Activated naive CD8-positive, alpha-beta T cell treated with anti-CD3 and anti-CD28 coated beads, Interleukin-2, amount 10 ng/mL, durations not matched to agents 7 days and 5 days (primary cell): ENCODE results near the gene DDX49. TPM values are rescaled to one million over a fixed set of nuclear protein-coding genes. Genes with fewer than 3 reads are reported as not detected.

ENCODE experiments used
- ATAC-seq: fragments of 150-1000 bp; cut with Tn5 transposase; one replicate; pipeline ENCODE4 v1.10.0; 2021; ENCODE audit warnings: low read depth, moderate library complexity
- POLR2A ChIA-PET: fragments of 350-600 bp; sonication (Branson Sonifier 250); formaldehyde crosslinking; loops from one replicate; lab custom pipeline; 2021; ENCODE audit warnings: antibody characterized with exemption; lab: Charles Lee
- DNase-seq: peaks from one replicate; pipeline ENCODE4 v3.0.0; 2021
- H3K27ac Mint-ChIP-seq: one replicate; pipeline ENCODE4 v1.8.0; 2022; ENCODE audit warnings: mild to moderate bottlenecking, mixed read lengths
- H3K27me3 Mint-ChIP-seq: one replicate; pipeline ENCODE4 v1.8.0; 2022; ENCODE audit warnings: mild to moderate bottlenecking, moderate library complexity, mixed read lengths
- H3K36me3 Mint-ChIP-seq: one replicate; pipeline ENCODE4 v1.8.0; 2021; ENCODE audit warnings: mild to moderate bottlenecking, mixed read lengths
- H3K4me1 Mint-ChIP-seq: one replicate; pipeline ENCODE4 v1.8.0; 2021; ENCODE audit warnings: mixed read lengths
- H3K4me3 Mint-ChIP-seq: one replicate; pipeline ENCODE4 v1.8.0; 2022; ENCODE audit warnings: mild to moderate bottlenecking, moderate library complexity, mixed read lengths
- H3K9me3 Mint-ChIP-seq: one replicate; pipeline ENCODE4 v1.8.0; 2021; ENCODE audit warnings: mixed read lengths
- total RNA-seq, 2 experiments: library from RNA; stranded (reverse); gene quantifications; one replicate each; pipeline ENCODE4 v1.2.3, GENCODE V29; 2021

DDX49 gene
- total RNA-seq, 2 experiments from 2014 or later: 42.3 to 42.8 TPM

DNA sequence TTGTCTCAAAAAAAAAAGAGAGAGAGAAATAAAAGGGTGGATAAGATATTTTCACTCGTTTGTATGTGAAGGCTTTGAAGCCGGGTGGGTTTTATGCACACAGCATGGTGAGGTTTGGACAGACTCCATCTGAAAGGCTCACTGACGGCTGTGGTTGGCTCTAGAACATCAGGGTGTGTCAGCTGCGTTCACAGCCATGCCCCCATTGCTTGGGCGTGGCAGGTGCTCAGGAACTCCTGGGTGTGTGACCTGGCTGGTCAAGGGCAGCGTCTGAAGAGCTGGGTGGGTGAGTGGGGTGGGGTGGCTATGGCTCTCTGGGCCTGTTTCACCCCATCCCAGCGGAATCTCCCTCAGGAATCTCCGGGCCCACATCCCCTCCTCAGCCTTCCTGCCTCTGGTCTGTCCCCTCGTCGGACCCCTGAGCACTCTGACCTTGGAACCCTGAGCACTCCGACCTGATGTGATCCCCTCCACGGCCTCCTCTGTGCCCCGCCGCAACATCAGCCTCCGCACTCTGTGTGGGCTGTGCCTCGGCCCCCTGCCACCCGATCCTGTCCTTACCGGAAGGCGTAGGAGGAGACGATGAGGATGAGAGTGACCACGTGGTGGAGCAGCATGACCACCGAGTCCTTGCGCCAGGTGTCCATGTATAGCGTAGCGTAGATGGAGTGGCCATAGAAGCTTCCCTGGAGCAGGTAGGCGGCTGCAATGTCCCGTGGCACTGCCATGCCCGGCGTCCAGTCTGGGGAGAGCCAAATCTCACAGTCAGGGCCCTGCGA is 35.8 kb upstream of the DDX49 start:
- Mint-ChIP-seq H3K4me1 (peaks cover 2% of the 10 kb centered on the region), H3K27ac (no peak overlapping the region), H3K27me3 (no peaks in the 10 kb centered on the region), H3K36me3 (no peaks in the 10 kb centered on the region), H3K4me3 (no peak overlapping the region), H3K9me3 (no peaks in the 10 kb centered on the region)
- DNase-seq (no peak), ATAC-seq (no peak)
- POLR2A ChIA-PET: no interaction called here

DNA sequence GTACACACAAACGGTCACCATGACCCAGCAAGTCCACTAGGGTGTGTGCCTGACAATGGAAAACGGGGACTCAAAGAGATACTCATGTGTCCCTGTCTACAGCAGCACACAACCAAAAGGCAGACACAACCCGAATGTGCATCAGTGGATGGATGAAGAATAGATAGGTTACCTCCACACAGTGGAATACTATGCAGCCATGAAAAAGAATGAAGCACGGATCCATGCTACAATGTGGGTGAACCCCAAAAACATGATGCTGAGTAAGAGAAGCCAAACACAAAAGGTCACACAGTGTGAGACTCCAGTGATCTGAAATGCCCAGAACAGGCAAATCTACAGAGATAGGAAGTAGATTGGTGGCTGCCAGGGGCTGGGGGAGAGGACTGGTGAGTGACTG is 32.5 kb upstream of the DDX49 start:
- H3K4me1 Mint-ChIP-seq: no peaks in the 10 kb centered on the region
- no peaks in the 10 kb centered on the region for H3K36me3 Mint-ChIP-seq
- no peak overlapping the region for H3K4me3 Mint-ChIP-seq
- POLR2A ChIA-PET: no interaction called here
- DNase-seq: no peak
- H3K9me3 Mint-ChIP-seq: no peaks in the 10 kb centered on the region
- no peak for ATAC-seq
- no peaks in the 10 kb centered on the region for H3K27me3 Mint-ChIP-seq
- no peak overlapping the region for H3K27ac Mint-ChIP-seq

DNA sequence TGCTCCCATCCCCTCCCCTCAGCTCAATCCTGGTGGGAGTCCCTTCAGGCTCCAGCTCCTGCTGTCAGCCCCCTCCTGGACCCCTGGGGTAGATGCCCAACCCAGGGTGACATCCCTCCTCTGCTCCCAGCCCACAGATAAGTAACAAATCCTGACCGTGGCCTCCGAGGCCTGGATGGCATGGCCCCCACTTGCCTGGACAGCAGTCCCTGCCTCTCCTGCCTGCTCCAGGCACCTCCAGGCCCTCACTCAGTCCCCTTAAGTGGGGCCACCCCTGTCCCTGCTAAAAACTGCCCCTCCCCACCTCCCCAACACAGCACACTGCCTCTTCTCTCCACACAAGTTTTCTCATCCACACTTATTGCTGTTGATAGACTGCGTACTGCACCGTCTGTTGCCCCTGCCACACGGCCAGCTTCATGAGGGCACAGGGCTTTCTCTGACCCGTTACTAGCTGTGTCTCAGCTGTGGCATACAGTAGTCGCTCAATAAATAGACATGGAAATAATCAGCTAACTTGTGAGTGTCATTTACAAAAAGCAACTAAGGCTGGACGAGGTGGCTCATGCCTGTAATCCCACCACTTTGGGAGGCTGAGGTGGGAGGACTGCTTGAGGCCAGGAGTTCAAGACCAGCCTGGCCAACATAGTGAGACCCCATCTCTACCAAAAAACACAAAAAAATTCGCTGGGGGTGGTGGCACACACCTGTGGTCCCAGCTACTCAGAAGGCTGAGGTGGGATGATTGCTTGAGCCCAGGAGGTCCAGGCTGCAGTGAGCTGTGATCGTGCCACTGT is 29.4 kb upstream of the DDX49 start:
- Mint-ChIP-seq H3K9me3 (no peaks in the 10 kb centered on the region), H3K27me3 (peaks cover 18% of the 10 kb centered on the region), H3K4me1 (no peaks in the 10 kb centered on the region), H3K27ac (no peak overlapping the region), H3K4me3 (no peak overlapping the region), H3K36me3 (no peaks in the 10 kb centered on the region)
- DNase-seq: no peak
- no peak for ATAC-seq
- POLR2A ChIA-PET: interaction anchor here (0.5 to 1.0 kb wide), 2 partner anchors 56 to 338 kb away, joined by 3 to 8 read pairs; no protein-coding TSS in a partner anchor

DNA sequence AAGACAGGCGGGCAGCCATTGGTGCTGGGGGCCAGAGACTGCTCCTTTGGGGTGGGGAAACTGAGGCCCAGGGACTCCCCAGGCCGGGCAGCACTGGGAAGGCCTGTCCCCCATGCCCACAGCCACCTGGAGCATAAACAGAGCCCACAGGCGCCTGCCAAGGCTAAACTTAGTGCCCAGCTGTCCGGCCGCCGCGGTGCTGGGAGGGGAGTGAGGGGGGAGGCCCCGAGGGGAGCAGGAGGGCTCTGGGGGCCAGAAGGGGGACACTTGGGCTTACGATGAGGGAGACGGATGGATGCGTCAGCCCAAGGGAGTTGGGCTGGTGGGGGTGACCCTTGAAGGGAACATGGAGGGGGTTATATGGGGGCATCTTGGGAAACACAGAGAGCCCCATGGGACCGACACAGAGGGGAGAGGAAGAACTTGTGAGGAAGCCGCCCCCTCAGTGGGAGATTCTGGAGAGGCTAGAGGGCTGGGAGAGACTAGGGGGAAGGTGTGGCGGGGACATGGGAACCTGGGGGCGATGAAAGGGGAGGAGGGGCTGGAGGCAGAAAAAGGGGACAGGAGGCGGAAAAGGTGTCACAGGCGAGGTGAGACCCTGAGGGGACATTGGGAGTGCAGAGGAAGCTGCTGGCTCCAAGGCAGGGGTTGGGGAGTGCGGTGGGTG is 25.8 kb upstream of the DDX49 start:
- Mint-ChIP-seq H3K36me3 (peaks cover 2% of the 10 kb centered on the region), H3K27ac (no peak overlapping the region), H3K4me3 (no peak overlapping the region), H3K9me3 (no peaks in the 10 kb centered on the region), H3K27me3 (peaks cover 37% of the 10 kb centered on the region), H3K4me1 (peaks cover 6% of the 10 kb centered on the region)
- ATAC-seq: no peak
- POLR2A ChIA-PET: no interaction called here
- DNase-seq: no peak

DNA sequence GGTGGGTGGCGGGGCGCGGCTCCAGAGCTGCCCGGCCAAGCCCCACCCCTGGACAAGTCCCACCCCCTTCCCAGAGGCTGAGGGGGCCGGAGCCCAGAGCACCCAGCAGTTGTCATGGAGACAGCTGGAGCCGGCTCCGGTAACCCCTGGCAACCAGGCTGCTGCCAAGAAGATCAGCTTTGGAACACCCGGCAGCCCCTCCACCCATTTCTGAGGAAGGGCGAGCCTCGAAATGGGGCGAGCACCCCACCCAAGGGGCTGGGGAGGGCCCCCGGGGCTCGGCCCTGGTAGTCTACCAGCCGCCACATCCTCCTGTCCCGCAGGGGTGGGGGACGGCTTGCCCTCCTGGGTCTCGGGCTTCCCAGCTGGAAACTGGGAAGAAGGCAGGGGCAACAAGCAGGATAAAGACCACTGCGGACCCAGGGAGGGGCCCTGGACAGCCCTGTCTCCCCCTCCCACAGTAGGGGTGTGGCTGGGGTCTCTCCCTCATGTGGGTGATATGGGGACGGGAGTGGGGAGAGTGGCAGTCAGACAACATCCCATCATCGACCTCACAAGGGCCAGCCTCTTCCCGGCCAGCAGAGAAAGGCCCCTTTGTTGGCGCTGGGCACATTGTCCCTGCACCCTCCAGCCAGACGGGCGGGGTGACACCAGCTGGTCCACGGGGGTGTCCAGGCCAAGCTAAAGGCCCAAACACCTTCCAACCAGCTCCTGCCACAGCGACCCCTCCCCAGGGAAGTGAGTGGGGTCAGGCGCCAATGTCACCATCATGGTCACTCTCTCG is 25.1 kb upstream of the DDX49 start:
- Mint-ChIP-seq H3K36me3 (peaks cover 2% of the 10 kb centered on the region), H3K4me1 (peaks cover 6% of the 10 kb centered on the region), H3K27me3 (peaks cover 37% of the 10 kb centered on the region), H3K9me3 (no peaks in the 10 kb centered on the region), H3K4me3 (no peak overlapping the region), H3K27ac (no peak overlapping the region)
- DNase-seq (no peak), ATAC-seq (no peak)
- POLR2A ChIA-PET: no interaction called here

DNA sequence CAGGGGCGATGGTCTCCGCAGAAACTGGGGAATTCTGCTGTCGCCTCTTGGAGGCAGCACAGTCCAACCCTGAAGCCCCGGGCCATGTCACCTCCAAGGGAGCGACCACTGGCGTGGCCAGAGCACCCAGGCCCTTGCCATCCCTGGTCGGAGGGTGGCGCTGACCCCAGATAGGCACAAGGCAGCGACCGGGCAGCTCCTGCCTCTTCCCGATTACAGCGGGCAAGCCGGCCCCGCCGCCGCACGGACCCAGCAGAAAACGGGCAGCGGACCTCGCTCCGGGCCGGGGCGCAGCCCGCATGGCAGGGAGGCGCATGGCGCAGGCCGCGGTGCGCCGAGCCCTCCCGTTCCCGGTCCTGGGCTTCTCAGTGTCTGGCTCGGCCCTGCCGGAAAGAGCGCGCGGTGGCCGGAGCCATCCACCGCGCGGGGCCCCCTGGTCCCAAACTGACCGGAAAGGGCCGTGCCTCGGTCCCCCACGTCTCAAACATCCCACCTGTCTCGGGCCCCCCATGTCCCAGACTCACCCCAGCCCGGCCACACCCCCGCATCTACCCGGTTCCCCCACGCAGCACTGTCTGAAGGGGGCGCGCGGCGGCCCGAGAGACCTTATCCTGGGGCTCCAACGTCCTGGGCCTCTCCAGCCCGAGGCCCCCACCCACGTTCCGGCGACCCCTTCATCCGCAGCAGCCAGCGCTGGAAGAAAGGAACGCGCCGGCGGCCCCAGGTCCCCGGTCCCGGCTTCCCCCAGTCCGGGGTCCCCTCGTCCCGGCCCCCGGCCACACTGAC is 24.3 kb upstream of the DDX49 start:
- POLR2A ChIA-PET: no interaction called here
- DNase-seq (no peak), ATAC-seq (no peak)
- peaks cover 37% of the 10 kb centered on the region for H3K27me3 Mint-ChIP-seq
- peaks cover 2% of the 10 kb centered on the region for H3K36me3 Mint-ChIP-seq
- peaks cover 6% of the 10 kb centered on the region for H3K4me1 Mint-ChIP-seq
- H3K4me3 Mint-ChIP-seq: peak overlapping the region; percentile 35
- H3K9me3 Mint-ChIP-seq: no peaks in the 10 kb centered on the region
- H3K27ac Mint-ChIP-seq: no peak overlapping the region

DNA sequence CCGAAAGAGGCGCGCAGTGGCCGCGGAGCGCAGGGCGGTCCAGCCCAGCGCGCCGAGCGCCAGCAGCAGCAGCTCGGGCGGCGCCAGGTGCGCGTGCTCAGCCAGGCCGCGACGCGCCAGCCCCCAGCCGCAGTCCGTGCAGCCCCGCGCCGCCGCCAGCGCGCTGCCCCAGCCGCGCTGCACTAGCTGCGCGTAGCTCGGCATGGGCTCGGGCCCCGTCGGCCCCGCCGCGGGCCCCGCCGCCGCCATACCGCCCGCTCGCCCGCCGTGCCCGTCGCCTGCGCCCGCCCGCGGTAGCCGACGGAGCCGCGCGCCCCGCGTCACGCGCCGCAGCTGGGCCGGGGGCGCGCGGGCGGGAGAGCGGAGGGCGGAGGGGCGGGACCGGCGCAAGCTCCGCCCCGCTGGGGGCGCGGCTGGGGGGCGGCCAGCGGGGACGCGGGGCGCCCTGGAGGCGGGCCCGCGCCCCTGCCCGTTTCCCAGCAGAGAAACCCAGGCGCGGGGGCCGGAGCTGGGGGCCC is 23.6 kb upstream of the DDX49 start, which contains the start of gene CERS1:
Gene CERS1 (minus strand): TSS at position 335 of the 518 bp plus-strand sequence. CDS start 86 bp downstream, at position 249.
- peak within 1 kb of the TSS; percentile 74 for H3K4me3 Mint-ChIP-seq
- POLR2A ChIA-PET: no interaction called here
- peaks cover 2% of the 10 kb centered on the region for H3K36me3 Mint-ChIP-seq
- ATAC-seq: no peak
- no peak within 1 kb of the TSS for H3K27ac Mint-ChIP-seq
- DNase-seq: no peak
- H3K4me1 Mint-ChIP-seq: peaks cover 6% of the 10 kb centered on the region
- no peaks in the 10 kb centered on the region for H3K9me3 Mint-ChIP-seq
- peaks cover 37% of the 10 kb centered on the region for H3K27me3 Mint-ChIP-seq

DNA sequence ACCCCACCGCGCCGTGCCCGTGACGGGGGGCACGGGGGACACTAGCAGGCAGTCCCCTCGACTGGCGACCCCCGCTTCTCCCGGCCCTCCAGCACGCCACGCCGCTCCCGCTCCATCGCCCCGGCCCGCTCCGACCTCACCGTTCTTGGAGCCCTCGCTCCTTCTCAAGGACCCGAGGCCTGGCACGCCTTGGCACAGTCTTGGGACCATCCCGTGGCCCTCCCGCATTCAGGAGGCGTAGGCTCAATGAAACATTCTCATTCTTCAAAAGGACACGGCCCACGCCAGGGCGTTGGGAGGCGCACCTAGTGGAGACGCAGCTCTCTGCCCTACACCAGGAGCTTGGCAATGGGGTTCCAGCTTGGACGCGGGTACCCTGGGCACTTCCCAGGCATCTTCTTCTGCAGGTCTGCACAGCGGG is 23.1 kb upstream of the DDX49 start:
- Mint-ChIP-seq H3K27ac (no peak overlapping the region), H3K27me3 (peaks cover 37% of the 10 kb centered on the region), H3K9me3 (no peaks in the 10 kb centered on the region), H3K4me3 (peak overlapping the region; percentile 74), H3K36me3 (peaks cover 3% of the 10 kb centered on the region), H3K4me1 (peaks cover 6% of the 10 kb centered on the region)
- POLR2A ChIA-PET: no interaction called here
- ATAC-seq: no peak
- no peak for DNase-seq

DNA sequence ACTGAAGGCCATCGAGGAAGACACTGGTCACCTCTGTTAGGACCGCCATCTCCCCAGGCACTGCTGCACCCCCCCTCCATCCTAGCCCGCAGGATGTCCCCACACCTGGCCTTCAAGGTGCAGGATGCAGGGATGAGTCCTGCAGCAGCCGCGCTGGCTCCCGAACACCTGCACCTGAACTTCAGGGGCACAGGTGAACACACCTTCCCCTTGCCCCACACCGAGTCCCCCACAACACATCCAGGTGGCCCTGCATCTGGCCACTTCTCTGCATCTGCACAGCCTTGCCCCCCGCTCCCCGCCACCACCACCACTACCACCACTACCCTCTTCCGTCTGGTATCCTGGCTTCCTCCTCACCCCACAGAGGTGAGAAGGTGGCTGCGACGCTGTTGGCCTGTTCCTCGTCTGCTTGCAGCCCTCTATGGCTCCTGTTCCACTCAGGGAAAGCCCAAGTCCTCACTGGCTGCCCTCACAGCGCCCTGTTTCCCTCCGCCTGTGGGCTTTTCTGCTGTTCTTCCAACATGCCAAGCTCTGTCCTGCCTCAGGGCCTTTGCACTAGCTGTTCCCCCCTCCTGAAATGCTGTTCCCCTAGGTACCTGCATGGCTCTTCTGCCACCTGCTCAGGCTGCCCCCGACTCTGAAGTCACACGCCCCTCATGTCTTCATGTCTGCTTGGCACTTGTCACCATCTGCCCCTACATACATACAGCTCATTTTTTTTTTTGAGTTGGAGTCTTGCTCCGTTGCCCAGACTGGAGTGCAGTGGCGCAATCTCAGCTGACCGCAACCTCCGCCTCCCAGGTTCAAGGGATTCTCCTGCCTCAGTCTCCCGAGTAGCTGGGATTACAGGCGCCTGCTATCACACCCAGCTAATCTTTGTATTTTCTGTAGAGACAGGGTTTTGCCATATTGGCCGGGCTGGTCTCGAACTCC is 22.2 kb upstream of the DDX49 start:
- ATAC-seq: no peak
- H3K9me3 Mint-ChIP-seq: no peaks in the 10 kb centered on the region
- peaks cover 6% of the 10 kb centered on the region for H3K4me1 Mint-ChIP-seq
- POLR2A ChIA-PET: no interaction called here
- H3K36me3 Mint-ChIP-seq: peaks cover 6% of the 10 kb centered on the region
- no peak overlapping the region for H3K27ac Mint-ChIP-seq
- H3K4me3 Mint-ChIP-seq: peak overlapping the region; percentile 7
- DNase-seq: no peak
- H3K27me3 Mint-ChIP-seq: peaks cover 36% of the 10 kb centered on the region

DNA sequence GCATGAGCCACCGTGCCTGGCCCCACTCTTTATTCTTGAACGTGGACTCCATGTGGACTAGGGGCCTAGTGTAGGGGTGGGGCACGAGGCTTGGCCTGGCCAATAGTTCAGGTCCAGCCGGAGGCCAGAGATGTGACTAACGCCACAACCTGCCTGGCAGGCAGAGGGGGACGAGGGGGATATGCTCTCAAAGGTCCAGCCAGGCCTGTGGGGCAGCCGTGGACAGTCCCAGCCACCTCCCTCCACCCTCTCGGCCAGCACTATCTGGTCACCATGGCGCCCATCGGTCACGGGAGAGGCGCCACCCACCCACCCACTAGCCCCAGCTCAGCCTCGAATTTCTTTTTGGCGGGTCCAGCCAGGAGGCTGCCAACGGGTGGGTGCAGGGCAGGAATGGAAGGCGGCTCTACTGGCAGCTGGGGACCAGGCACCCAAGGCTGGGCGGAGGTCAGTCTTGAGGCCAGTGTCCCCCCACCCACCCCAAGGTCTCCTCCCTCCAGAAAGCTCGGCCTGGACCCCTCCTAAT is 21.4 kb upstream of the DDX49 start:
- H3K36me3 Mint-ChIP-seq: peaks cover 6% of the 10 kb centered on the region
- H3K9me3 Mint-ChIP-seq: no peaks in the 10 kb centered on the region
- peaks cover 30% of the 10 kb centered on the region for H3K27me3 Mint-ChIP-seq
- ATAC-seq: no peak
- no peak overlapping the region for H3K27ac Mint-ChIP-seq
- H3K4me3 Mint-ChIP-seq: no peak overlapping the region
- no peak for DNase-seq
- POLR2A ChIA-PET: interaction anchor here (0.6 kb wide), 1 partner anchor 14 kb away, joined by 6 read pairs; no protein-coding TSS in a partner anchor
- H3K4me1 Mint-ChIP-seq: peaks cover 6% of the 10 kb centered on the region
